H54 (cell line): ENCODE measurements around the gene TCP11L1.
"Not testable (repeated sequence)": the region's sequence is repeated elsewhere in the genome, so short reads cannot be mapped to it uniquely, and the experiment has no call there.

ENCODE experiments used
- DNase-seq: peaks from one replicate; pipeline ENCODE4 v3.0.0; 2011; ENCODE audit warnings: low spot score, mixed read lengths; ENCODE audit not compliant: insufficient read length
- FAIRE-seq: peaks from 3 replicates; lab custom pipeline; 2011; peaks lifted over from hg19 to GRCh38; lab: Jason Lieb, UNC
- POLR2A ChIP-seq: IDR thresholded peaks from 2 replicates; pipeline ENCODE4 v1.6.1; 2011; ENCODE audit warnings: low read depth, mild to moderate bottlenecking, low read length

The TCP11L1 gene

GRCh38 chr11:33043221-33043830 lies 4.0 kb downstream of the TCP11L1 start:
- TF ChIP-seq POLR2A = no peak
- DNase-seq = no peak
- FAIRE-seq = no peak

GRCh38 chr11:33044285-33044756 lies 4.9 kb downstream of the TCP11L1 start:
- TF ChIP-seq POLR2A = no peak
- DNase-seq (peak; percentile 29), FAIRE-seq (no peak)

GRCh38 chr11:33045551-33046255 lies 6.3 kb downstream of the TCP11L1 start:
- no peak for TF ChIP-seq POLR2A
- no peak for DNase-seq
- no peak for FAIRE-seq

GRCh38 chr11:33048701-33049100 lies 9.3 kb downstream of the TCP11L1 start:
- DNase-seq, FAIRE-seq: not testable (repeated sequence)

GRCh38 chr11:33049565-33050408 lies 10.4 kb downstream of the TCP11L1 start:
- not testable (repeated sequence) for FAIRE-seq

GRCh38 chr11:33052231-33052630 lies 12.9 kb downstream of the TCP11L1 start:
- no peak for FAIRE-seq

More at GRCh38 chr11:33049565-33050408, 10.4 kb downstream of the TCP11L1 start:
- not testable (repeated sequence) for DNase-seq

GRCh38 chr11:33055375-33055774 lies 16.0 kb downstream of the TCP11L1 start:
- no peak for FAIRE-seq
- TF ChIP-seq POLR2A = no peak
- DNase-seq = no peak

More at GRCh38 chr11:33052231-33052630, 12.9 kb downstream of the TCP11L1 start:
- DNase-seq = no peak
- TF ChIP-seq POLR2A = no peak

GRCh38 chr11:33057284-33057683 lies 17.9 kb downstream of the TCP11L1 start:
- no peak for TF ChIP-seq POLR2A
- DNase-seq (no peak), FAIRE-seq (no peak)

GRCh38 chr11:33059331-33060007 lies 20.1 kb downstream of the TCP11L1 start:
- TF ChIP-seq POLR2A = no peak
- FAIRE-seq (no peak), DNase-seq (no peak)

- FAIRE-seq (no peak), DNase-seq (no peak)
- TF ChIP-seq POLR2A = no peak
These were observed 20.9 kb downstream of the TCP11L1 start for GRCh38 chr11:33060271-33060670.

GRCh38 chr11:33062137-33062536 lies 22.8 kb downstream of the TCP11L1 start:
- DNase-seq (no peak), FAIRE-seq (no peak)
- TF ChIP-seq POLR2A = no peak

GRCh38 chr11:33063326-33063881 lies 24.0 kb downstream of the TCP11L1 start:
- no peak for DNase-seq
- no peak for FAIRE-seq
- no peak for TF ChIP-seq POLR2A
